GM18499 (cell line): ENCODE data around the gene TXNL4B.
A peak's percentile ranks its signal among the peaks of the same experiment; 100 is the strongest.

Source experiments
- ATAC-seq: cut with Tn5 transposase; IDR thresholded peaks from one replicate; pipeline ENCODE4 v1.9.1; 2021; ENCODE audit warnings: moderate number of reproducible peaks; ENCODE audit not compliant: insufficient read depth, unreplicated experiment

Gene TXNL4B

GRCh38 chr16:72112906-72113615 is 19.6 kb upstream of the TXNL4B start:
- ATAC-seq, result no peak

DNA sequence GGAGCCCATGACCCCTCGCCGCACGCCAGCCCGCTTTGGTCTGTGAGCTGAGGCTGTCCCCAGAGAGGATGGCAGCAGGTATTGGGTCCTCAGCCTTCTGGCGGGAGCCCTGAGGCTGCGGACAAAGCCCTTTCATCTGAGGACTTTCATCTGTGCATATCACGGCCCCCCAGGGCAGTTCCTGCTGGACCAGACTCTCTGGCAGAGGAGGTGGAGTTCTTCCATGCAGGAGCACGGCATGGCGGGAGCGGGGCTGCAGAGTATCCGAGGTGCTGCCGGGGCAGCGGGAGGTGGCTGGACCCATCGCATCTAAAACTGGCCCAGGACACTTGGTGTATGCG is 19.0 kb upstream of the TXNL4B start:
- no peak for ATAC-seq

GRCh38 chr16:72111657-72112451 is 18.4 kb upstream of the TXNL4B start:
- ATAC-seq, result no peak

- ATAC-seq, result no peak
Measured at GRCh38 chr16:72110662-72111615, 17.5 kb upstream of the TXNL4B start.

GRCh38 chr16:72109966-72110530 is 16.6 kb upstream of the TXNL4B start:
- no peak for ATAC-seq

- no peak for ATAC-seq
Measured at GRCh38 chr16:72109300-72109699, 15.9 kb upstream of the TXNL4B start.

GRCh38 chr16:72108353-72109102 is 15.1 kb upstream of the TXNL4B start:
- ATAC-seq, result no peak

DNA sequence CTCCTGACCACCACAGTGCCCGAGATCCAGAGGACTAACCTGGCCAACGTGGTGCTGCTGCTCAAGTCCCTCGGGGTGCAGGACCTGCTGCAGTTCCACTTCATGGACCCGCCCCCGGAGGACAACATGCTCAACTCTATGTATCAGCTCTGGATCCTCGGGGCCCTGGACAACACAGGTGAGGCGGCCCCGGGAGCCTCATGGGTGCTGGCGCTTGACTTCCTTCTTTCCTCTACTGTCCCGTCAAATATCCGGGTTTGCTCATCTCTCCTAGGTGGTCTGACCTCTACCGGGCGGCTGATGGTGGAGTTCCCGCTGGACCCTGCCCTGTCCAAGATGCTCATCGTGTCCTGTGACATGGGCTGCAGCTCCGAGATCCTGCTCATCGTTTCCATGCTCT is 14.0 kb upstream of the TXNL4B start:
- no peak for ATAC-seq

DNA sequence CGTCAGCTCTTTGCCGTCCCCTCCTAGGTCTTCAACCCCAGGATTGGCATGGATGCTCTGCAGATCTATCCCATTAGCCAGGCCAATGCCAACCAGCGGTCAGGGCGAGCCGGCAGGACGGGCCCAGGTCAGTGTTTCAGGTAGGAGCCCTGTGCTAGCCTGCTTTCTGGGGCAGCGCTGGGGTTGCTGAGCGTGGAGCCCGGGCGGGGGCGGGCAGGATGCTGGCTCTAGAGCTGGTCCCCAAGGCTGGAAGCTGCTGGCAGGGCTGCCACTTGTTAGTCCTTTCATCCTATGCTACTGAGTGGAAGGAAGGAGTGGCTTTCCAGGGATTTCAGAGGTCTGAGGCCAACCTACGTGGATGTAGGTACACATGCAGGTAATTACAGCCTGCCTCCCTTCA is 12.6 kb upstream of the TXNL4B start:
- no peak for ATAC-seq

DNA sequence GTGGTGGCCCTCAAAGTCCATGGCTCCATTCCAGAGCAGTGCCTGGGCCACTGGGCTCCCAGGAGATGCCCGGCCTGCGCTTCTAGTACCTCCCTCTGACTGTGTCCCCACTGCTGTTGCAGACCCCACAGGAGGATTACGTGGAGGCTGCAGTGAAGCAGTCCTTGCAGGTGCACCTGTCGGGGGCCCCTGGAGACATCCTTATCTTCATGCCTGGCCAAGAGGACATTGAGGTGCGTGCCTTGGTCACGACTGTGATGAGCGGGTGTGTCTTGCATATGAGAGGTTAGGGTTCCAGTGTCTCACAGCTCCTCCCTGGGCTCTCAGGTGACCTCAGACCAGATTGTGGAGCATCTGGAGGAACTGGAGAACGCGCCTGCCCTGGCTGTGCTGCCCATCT is 11.5 kb upstream of the TXNL4B start:
- no peak for ATAC-seq

DNA sequence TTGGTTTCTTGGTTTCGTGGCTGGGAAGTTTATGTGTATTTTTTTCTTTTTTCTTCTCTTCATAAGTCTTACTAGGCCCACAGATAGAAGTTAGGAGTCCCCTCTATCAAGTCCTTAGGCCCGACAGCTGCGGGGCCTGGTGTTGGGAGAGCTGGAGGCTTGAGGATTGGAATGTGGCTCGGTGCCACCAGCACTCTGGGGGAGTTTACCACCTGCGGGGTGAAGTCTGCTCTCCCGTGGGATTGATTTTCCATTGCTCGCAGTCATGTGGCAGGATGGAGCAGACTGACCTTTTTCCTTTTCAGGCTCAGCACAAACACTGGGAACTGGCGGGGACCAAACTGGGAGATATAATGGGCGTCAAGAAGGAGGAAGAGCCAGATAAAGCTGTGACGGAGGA is 7.8 kb upstream of the TXNL4B start:
- no peak for ATAC-seq

DNA sequence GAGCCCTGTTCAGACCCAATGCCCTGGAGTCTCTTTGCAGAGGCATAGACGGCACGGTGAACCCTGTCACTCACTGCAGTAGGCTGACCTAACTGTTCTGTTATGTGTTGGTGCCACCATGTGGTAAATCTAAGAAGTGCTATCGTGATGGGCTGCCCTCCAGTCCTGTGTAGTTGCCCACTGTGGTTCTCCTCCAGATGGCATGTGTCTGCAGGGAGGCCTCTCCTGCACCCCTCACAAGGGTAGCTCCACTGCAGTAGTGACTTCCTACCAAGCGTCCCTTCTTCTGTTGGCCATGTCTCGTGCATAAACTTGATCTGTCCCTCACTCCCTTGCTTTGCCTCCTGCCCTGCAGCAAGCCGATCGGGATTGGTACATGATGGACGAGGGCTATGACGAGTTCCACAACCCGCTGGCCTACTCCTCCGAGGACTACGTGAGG is 6.0 kb upstream of the TXNL4B start:
- peak; percentile 62 for ATAC-seq

GRCh38 chr16:72098936-72099335 is 5.5 kb upstream of the TXNL4B start:
- no peak for ATAC-seq

GRCh38 chr16:72094266-72094610 is 818 bp upstream of the TXNL4B start:
- ATAC-seq, result no peak

DNA sequence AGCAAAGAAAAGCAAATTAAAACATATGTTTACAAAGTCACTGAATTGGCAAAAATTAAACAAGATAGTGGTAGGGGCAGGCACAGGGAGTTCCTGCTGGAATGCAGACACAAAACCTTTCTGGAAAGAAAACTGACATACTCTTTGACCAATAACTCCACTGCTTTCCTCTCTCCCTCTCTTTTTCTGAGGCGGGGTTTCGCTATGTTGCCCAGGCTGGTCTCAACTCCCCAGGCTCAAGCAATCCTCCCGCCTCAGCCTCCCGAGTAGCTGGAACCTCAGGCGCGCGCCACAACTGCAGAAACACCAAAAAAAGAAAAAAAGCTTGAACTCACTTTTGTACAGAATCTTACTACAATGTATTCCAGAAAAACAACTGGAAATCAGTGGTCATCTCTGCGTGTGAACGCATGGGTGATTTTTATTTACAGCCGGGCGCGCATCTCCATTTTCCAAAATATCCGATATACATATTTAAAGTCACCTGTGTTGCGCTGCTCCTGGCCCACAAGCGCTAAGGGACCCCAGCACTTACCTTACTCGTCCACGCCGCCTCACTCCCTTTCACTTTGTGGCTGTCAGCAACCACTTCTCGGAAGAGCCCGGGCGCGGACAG is 480 bp downstream of the TXNL4B start:
- no peak for ATAC-seq

- ATAC-seq, result no peak
Measured at GRCh38 chr16:72091217-72091616, 2.2 kb downstream of the TXNL4B start.

DNA sequence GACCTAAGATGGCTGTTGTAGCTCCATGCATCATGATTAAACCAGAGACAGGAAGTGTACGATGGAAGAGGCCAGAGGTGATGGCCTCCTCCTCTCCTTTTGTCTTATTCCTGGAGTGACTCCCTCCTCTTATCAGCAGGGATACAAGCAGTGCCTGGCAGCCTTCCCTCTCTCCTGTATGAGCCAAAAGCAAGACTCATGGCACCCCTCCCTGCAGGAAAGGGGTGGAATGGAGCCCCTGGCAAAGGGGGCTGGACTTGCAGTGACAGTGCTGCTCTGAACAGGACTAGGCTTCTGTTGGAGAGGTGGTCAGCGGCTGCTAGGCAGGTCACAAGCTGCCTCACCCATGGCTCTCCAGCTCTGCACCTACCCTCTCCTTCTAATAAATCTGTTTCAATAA is 8.4 kb downstream of the TXNL4B start:
- ATAC-seq, result no peak

GRCh38 chr16:72084445-72084844 is 9.0 kb downstream of the TXNL4B start:
- ATAC-seq, result no peak

DNA sequence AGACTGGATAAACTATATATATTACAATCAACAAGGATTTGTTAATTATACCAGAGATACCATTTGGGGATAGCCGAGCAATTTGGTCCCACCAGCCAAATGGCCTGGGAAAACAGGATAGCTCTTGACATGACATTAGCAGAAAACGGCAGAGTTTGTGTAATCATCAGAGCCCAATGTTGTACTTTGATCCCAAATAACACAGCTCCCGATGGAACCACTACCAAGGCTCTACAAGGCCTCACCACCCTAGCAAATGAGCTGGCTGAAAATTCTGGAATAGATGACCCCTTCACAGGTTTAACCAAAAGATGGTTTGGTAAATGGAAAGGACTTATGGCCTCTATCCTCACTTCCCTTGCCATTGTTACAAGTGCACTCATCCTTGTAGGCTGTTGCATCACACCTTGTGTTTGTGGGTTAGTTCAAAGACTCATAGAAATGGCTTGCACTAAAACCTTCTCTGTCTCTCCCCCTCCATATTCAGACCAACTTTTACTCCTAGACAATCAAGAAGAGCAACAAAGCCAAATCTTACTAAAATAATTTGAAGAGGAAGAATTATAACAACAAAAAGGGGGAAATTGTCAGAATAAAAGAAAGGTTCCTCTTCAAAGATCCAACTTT is 9.5 kb downstream of the TXNL4B start:
- no peak for ATAC-seq
